ENCODE data around the gene ACOT11. TPM values are rescaled to one million over a fixed set of nuclear protein-coding genes. Genes with fewer than 3 reads are reported as not detected.

ACOT11 gene
- polyA plus RNA-seq, 1 of the 3 experiments (the other 2 are of a cell fraction), result 6.9 TPM

- ChIA-PET CTCF (no interaction called here), POLR2A (no interaction called here)
- 82% methylated on average over 7 of the region's 21 CpGs for WGBS (ENCODE audit: low lambda C conversion rate)
- no peaks in the 10 kb centered on the region for H3K79me2 ChIP-seq (ENCODE audit: insufficient read depth)
- no peaks in the 10 kb centered on the region for H3K27me3 ChIP-seq (ENCODE audit: insufficient read depth)
- H3K9me2 ChIP-seq, result no peaks in the 10 kb centered on the region
- H4K20me1 ChIP-seq (ENCODE audit: insufficient read depth), result no peaks in the 10 kb centered on the region
- no peak overlapping the region for H2AFZ ChIP-seq (ENCODE audit: low read depth)
- H3K36me3 ChIP-seq (replicated peaks in 1 of 2; ENCODE audit: control insufficient read depth in 1 of 2, insufficient read depth in 2 of 2, low read length in 1 of 2), result peaks cover 0 to 9% of the 10 kb centered on the region in 2 experiments
- peaks cover 0 to 11% of the 10 kb centered on the region in 2 experiments; a peak in 1 of 4 replicates for H3K4me1 ChIP-seq (ENCODE audit: control insufficient read depth in 1 of 2, insufficient read depth in 2 of 2, low read depth in 1 of 2, low read length in 1 of 2)
- H3F3A ChIP-seq (replicated peaks; ENCODE audit: insufficient read depth), result no peaks in the 10 kb centered on the region
- H3K4me2 ChIP-seq, result no peak overlapping the region
- no peaks in the 10 kb centered on the region for H3K9me3 ChIP-seq
- TF ChIP-seq, protein P1, sequence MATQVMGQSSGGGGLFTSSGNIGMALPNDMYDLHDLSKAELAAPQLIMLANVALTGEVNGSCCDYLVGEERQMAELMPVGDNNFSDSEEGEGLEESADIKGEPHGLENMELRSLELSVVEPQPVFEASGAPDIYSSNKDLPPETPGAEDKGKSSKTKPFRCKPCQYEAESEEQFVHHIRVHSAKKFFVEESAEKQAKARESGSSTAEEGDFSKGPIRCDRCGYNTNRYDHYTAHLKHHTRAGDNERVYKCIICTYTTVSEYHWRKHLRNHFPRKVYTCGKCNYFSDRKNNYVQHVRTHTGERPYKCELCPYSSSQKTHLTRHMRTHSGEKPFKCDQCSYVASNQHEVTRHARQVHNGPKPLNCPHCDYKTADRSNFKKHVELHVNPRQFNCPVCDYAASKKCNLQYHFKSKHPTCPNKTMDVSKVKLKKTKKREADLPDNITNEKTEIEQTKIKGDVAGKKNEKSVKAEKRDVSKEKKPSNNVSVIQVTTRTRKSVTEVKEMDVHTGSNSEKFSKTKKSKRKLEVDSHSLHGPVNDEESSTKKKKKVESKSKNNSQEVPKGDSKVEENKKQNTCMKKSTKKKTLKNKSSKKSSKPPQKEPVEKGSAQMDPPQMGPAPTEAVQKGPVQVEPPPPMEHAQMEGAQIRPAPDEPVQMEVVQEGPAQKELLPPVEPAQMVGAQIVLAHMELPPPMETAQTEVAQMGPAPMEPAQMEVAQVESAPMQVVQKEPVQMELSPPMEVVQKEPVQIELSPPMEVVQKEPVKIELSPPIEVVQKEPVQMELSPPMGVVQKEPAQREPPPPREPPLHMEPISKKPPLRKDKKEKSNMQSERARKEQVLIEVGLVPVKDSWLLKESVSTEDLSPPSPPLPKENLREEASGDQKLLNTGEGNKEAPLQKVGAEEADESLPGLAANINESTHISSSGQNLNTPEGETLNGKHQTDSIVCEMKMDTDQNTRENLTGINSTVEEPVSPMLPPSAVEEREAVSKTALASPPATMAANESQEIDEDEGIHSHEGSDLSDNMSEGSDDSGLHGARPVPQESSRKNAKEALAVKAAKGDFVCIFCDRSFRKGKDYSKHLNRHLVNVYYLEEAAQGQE (IDR thresholded peaks at IDR 0.05; ENCODE audit: low read depth, low read length), result no peak
- TF ChIP-seq, protein P2, sequence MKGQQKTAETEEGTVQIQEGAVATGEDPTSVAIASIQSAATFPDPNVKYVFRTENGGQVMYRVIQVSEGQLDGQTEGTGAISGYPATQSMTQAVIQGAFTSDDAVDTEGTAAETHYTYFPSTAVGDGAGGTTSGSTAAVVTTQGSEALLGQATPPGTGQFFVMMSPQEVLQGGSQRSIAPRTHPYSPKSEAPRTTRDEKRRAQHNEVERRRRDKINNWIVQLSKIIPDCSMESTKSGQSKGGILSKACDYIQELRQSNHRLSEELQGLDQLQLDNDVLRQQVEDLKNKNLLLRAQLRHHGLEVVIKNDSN (IDR thresholded peaks at IDR 0.05; ENCODE audit: borderline replicate concordance, low read depth), result no peak
- TF ChIP-seq RAD21 (IDR thresholded peaks at IDR 0.05; ENCODE audit: low read length) (no peak), RCOR1 (IDR thresholded peaks at IDR 0.05; ENCODE audit: low read length) (no peak), SMC3 (IDR thresholded peaks at IDR 0.05; ENCODE audit: low read depth, low read length) (no peak), CHD2 (IDR thresholded peaks at IDR 0.05; ENCODE audit: low read length, partially characterized antibody) (no peak), GATA2 (CRISPR knock-in tag; IDR thresholded peaks at IDR 0.05) (no peak), MXI1 (IDR thresholded peaks at IDR 0.05; ENCODE audit: low read depth, low read length) (no peak)
- TF ChIP-seq, protein P3, sequence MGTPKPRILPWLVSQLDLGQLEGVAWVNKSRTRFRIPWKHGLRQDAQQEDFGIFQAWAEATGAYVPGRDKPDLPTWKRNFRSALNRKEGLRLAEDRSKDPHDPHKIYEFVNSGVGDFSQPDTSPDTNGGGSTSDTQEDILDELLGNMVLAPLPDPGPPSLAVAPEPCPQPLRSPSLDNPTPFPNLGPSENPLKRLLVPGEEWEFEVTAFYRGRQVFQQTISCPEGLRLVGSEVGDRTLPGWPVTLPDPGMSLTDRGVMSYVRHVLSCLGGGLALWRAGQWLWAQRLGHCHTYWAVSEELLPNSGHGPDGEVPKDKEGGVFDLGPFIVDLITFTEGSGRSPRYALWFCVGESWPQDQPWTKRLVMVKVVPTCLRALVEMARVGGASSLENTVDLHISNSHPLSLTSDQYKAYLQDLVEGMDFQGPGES (IDR thresholded peaks at IDR 0.05; ENCODE audit: low read depth, low read length), result no peak
- no peak overlapping the region for H3K4me3 ChIP-seq (ENCODE audit: low read depth in 2 of 2, low read length in 1 of 2)
- H3K9ac ChIP-seq, result no peak overlapping the region
- DNase-seq, result no peak
- no peak overlapping the region for H3K27ac ChIP-seq (ENCODE audit: low read depth in 2 of 2, low read length in 1 of 2)
Observed at GRCh38 chr1:54600947-54601721, 53.1 kb downstream of the ACOT11 start.

DNA sequence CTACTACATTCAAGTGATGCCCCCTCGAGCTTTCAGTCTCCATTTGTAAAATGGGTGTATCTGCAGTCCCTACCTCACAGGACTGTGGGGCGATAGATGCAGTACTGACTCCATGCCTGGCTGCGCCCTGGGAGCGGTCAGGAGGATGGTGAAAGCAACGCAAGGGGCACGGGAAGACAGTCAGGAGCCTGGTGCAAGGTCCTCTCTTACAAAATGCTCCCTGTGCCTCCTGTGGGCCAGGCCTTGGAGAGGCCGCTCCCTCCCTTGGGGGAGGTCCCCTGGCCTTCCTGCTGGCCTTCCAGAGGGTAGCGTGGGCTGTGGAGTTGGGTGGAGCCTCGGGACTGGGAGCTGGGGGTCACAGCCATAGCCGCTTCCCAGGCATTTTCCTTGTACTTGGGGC lies 53.7 kb downstream of the ACOT11 start:
- Histone ChIP-seq H3K4me3 (ENCODE audit: low read depth in 2 of 2, low read length in 1 of 2) (no peak overlapping the region), H2AFZ (ENCODE audit: low read depth) (no peak overlapping the region), H3K27ac (ENCODE audit: low read depth in 2 of 2, low read length in 1 of 2) (no peak overlapping the region), H3F3A (replicated peaks; ENCODE audit: insufficient read depth) (no peaks in the 10 kb centered on the region), H4K20me1 (ENCODE audit: insufficient read depth) (no peaks in the 10 kb centered on the region), H3K27me3 (ENCODE audit: insufficient read depth) (no peaks in the 10 kb centered on the region), H3K36me3 (replicated peaks in 1 of 2; ENCODE audit: control insufficient read depth in 1 of 2, insufficient read depth in 2 of 2, low read length in 1 of 2) (peaks cover 0 to 13% of the 10 kb centered on the region in 2 experiments), H3K79me2 (ENCODE audit: insufficient read depth) (no peaks in the 10 kb centered on the region), H3K9me3 (no peaks in the 10 kb centered on the region), H3K4me2 (no peak overlapping the region), H3K9ac (no peak overlapping the region), H3K4me1 (ENCODE audit: control insufficient read depth in 1 of 2, insufficient read depth in 2 of 2, low read depth in 1 of 2, low read length in 1 of 2) (peaks cover 0 to 17% of the 10 kb centered on the region in 2 experiments; a peak in 1 of 4 replicates), H3K9me2 (no peaks in the 10 kb centered on the region)
- POLR2A ChIA-PET, result no interaction called here
- WGBS (ENCODE audit: low lambda C conversion rate), result 92% methylated on average over 9 of the region's 10 CpGs
- CTCF ChIA-PET, result no interaction called here
- no peak for DNase-seq
- no peak for TF ChIP-seq RXRA (IDR thresholded peaks at IDR 0.05; ENCODE audit: borderline replicate concordance, low read depth)
- TF ChIP-seq, protein P4, sequence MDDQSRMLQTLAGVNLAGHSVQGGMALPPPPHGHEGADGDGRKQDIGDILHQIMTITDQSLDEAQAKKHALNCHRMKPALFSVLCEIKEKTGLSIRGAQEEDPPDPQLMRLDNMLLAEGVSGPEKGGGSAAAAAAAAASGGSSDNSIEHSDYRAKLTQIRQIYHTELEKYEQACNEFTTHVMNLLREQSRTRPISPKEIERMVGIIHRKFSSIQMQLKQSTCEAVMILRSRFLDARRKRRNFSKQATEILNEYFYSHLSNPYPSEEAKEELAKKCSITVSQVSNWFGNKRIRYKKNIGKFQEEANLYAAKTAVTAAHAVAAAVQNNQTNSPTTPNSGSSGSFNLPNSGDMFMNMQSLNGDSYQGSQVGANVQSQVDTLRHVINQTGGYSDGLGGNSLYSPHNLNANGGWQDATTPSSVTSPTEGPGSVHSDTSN (IDR thresholded peaks at IDR 0.05), result no peak
- TF ChIP-seq, protein P5, sequence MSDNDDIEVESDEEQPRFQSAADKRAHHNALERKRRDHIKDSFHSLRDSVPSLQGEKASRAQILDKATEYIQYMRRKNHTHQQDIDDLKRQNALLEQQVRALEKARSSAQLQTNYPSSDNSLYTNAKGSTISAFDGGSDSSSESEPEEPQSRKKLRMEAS (IDR thresholded peaks at IDR 0.05; ENCODE audit: low read depth), result no peak
- no peak for TF ChIP-seq RAD21 (IDR thresholded peaks at IDR 0.05; ENCODE audit: low read length)
- no peak for TF ChIP-seq CHD2 (IDR thresholded peaks at IDR 0.05; ENCODE audit: low read length, partially characterized antibody)
- TF ChIP-seq EZH2phosphoT487 (IDR thresholded peaks at IDR 0.05; ENCODE audit: borderline replicate concordance, low read depth), result no peak
- TF ChIP-seq ZBTB33 (IDR thresholded peaks at IDR 0.05; ENCODE audit: borderline replicate concordance, low read depth), result no peak
- TF ChIP-seq, protein P6, sequence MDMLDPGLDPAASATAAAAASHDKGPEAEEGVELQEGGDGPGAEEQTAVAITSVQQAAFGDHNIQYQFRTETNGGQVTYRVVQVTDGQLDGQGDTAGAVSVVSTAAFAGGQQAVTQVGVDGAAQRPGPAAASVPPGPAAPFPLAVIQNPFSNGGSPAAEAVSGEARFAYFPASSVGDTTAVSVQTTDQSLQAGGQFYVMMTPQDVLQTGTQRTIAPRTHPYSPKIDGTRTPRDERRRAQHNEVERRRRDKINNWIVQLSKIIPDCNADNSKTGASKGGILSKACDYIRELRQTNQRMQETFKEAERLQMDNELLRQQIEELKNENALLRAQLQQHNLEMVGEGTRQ (IDR thresholded peaks at IDR 0.05; ENCODE audit: borderline replicate concordance, low read depth, low read length), result no peak
